NCI-H226 (cell line): ENCODE measurements around the gene PRDM16.

Source experiments
- DNase-seq: peaks from one replicate; pipeline ENCODE4 v3.0.0-alpha.2; 2015

PRDM16 gene

GRCh38 chr1:3429766-3430165, 360.8 kb downstream of the PRDM16 start:
- DNase-seq: no peak

- no peak for DNase-seq
These were observed 361.4 kb downstream of the PRDM16 start for GRCh38 chr1:3430406-3430805.

DNA sequence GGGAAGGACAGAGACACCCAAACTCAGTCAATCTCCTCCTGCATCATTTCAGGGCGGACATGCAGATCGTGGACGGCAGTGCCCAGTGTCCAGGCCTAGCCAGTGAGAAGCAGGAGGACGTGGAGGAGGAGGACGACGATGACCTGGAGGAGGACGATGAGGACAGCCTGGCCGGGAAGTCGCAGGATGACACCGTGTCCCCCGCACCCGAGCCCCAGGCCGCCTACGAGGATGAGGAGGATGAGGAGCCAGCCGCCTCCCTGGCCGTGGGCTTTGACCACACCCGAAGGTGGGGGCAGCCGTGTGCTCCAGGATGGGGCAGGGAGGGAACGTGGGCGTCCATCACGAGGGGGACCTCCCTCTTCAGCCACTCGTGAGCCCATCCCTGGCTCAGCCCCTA, 361.8 kb downstream of the PRDM16 start:
- DNase-seq: no peak

DNA sequence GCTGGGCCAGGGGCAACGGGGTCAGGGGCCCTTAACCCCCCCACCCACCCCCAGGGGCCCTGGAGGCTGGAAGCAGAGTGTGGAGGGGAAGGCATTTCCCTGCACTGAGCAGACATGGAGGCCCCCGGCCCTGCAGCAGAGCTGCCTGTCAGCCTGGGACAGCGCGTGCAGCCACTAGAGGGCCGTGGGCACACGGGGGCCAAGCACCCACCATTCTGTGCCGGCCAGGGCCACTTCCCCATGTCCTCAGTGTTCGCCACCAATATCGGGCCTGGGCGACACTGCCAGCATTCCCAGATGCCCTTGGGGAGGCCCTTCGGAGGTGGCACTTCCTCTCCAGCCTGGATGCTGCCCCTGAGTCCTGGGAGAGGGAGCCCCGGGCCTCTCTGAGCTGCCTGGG, 362.3 kb downstream of the PRDM16 start:
- no peak for DNase-seq

- no peak for DNase-seq
These were observed 362.7 kb downstream of the PRDM16 start for GRCh38 chr1:3431686-3432085.

DNA sequence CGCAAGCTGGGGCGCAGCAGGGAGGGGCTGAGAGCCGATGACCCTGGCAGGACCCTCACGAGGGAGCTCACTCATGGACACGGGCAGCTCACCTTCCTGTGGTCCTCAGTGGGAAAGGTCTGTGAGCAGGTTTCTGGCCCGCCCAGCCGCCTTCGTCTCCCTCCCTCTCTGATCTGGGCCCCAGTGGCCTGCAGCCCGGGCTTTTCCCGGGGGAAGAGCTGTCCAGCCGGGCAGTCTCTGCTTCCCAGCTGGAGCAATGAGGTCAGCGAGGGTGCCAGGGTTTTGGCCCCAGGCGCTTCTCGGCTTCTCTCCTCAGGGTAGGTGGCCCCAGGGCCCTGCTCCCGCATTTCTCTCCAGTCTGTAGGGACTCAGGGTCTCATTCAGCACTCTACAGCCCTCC, 363.3 kb downstream of the PRDM16 start:
- DNase-seq: no peak

DNA sequence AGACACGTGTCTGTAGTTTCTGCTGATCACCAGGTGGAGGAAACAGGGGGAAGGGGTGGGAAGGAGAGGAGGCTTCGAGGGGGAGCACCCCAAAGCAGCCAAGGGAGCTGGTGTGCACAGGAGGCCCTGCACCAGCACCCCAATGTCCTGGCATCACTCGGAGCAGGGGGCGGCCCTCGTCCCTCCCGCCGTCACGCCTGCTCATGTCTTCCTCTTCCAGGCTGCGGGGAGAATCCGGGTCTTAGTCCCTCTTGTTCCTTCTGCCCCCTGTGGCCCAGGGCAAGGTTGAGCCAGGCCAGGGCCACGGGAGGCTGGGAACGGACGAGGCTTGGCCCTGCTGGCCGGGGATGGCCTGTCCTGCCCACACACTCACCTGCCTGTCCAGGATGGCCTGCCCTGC, 364.1 kb downstream of the PRDM16 start:
- no peak for DNase-seq

DNA sequence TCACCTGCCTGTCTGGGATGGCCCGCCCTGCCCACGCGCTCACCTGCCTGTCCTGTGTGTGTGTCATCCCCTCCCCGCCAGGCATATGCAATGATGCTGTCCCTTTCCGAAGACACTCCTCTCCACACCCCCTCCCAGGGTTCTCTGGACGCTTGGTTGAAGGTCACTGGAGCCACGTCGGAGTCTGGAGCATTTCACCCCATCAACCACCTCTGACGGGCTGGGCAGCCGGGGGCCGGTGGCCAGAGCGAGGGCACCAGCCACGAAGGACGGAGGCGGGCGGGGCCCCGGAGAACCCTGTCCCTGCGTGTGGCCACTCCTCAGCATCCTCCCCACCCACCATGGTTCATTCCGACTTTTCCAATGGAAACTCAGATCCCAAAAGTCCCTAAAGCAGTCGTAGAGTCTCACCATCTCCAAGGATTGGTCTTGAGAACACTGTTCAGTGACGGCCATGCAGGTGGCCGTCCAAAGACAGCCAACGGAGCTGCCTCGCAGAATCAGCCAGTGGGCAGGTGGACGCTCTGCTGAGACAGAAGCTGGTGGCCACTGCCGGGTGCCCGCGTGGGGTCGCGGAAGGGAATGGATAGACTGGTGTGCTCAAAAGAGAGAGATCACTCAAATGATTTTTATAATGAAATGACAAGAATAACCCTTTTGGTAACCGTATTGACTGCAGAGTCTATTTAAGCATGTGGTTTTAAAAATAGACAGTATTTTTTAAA, 364.8 kb downstream of the PRDM16 start:
- DNase-seq: no peak

- DNase-seq: no peak
These were observed 365.6 kb downstream of the PRDM16 start for GRCh38 chr1:3434406-3435110.

DNA sequence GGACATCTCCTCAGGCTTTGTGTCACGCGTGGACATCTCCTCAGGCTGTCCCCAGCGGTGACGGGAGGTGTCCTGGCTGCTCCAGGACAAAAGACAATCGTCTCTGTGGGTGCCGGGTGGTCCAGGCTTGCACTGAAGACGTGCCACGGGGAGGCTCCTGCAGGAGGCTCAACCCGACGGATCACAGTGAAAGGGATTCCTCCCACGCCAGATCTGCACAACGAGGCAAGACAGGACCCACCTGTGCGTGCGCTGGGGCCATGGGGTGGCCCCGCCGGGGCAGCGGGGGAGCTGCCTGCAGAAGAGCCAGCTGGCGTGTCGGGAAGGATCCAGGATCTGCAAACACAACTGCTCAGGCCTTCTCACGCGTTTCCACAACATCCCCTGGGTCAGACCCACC, 366.7 kb downstream of the PRDM16 start:
- DNase-seq: no peak

GRCh38 chr1:3436451-3436850, 367.4 kb downstream of the PRDM16 start:
- no peak for DNase-seq

- no peak for DNase-seq
These were observed 367.9 kb downstream of the PRDM16 start for GRCh38 chr1:3436901-3437300.

GRCh38 chr1:3438661-3439180, 369.7 kb downstream of the PRDM16 start:
- DNase-seq: no peak

DNA sequence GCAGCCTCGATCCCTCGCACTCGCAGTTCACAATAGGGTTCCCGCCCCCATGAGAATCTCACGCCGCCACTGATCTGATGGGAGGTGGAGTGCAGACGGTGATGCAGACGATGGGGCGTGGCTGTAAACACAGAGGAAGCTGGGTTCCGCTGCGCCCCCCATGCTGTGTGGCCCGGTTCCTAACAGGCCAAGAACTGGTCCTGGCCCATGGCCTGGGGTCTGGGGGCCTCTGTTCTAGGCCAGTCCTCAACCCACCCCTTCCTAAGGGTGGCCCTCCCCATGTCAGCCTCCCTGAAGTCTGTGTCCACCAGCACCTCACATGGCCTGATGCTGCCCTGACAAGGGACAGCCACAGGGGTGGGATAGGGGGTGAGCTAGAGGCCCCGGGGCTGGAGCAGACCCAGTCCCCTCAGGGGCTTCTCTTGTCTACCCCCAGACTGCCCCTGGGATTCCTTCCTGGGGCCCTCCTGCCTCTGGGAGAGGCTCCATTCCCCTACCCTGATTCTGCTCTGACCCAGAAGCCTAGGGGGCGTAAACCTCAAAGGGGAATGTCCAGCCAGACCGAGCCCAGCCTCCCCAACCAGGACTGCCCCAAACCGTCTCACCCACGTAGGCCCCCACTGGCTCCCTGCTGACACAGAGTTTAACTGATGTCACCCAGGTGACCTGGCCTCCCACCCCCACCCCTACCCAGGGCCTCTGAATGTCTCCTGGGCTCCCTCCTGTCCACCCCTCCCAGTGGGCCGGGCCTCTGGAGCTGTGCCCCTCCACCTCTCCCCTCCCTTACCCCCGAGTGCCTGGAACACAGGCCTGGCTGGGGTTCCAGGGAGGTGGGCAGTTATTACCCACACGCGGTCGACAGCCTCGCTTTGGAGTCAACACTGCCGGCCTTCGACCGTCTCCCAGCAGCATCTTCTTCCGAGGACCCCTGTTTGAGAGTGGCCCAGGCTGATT, 370.6 kb downstream of the PRDM16 start:
- no peak for DNase-seq

DNA sequence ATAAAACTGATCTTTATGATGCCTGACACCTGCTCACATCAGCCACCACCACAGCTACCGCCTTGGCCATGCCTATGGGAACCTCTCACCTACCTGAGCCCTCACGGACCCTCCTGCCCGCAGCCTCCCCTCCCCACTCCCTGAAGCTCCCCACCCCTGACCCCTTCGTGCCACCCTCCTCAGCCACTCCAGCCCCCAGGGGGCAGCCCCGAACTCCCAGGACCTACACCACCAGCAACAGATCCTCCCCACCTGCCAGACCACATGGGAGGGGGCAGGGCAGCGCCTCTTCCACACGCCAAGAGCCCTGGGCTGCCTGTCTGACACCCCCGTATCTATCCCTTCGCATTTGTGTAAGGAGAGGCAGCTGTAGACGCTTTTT, 371.3 kb downstream of the PRDM16 start:
- no peak for DNase-seq

- no peak for DNase-seq
These were observed 371.9 kb downstream of the PRDM16 start for GRCh38 chr1:3440711-3441409.

DNA sequence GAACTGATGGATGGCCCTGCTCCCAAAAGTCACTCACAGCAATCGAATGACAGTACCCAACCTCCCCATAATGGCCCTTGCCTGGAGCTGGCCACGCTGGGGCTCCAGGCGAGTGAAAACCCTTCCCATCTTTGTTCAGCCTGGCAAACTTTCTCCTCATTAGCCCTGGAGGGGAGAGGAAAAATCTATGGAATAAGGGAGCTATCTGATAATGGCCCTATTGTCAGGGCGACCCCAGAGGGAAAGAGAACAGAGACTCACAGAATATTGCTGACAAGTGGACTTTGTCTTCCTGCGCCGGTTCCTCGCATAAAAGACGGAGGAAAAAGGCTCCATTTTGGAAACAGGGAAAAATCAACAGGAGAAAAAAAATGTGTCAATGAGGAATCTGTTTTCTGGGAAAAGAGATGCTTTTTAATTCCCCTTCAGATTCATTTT, 372.4 kb downstream of the PRDM16 start:
- DNase-seq: no peak

- DNase-seq: no peak
These were observed 372.9 kb downstream of the PRDM16 start for GRCh38 chr1:3441880-3442279.

DNA sequence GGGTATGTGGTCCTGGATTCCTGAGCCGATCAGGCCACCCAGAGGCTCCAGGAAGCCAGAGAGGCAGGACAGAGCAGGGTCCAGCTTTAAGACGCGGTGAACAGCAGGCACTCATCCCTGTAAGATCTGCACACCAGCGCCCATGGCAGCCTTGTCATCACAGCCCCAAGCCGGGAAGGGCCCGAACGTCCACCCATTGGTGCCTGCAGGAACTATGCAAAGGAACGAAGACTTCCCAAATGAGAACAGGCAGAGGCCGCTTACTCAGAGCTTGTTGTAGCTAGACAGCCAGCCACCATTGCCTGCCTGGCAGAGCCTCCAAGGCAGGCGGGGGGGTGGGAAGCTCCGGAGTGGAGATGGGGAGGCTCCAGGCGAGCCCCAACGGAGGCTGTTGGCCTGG, 373.3 kb downstream of the PRDM16 start:
- no peak for DNase-seq

DNA sequence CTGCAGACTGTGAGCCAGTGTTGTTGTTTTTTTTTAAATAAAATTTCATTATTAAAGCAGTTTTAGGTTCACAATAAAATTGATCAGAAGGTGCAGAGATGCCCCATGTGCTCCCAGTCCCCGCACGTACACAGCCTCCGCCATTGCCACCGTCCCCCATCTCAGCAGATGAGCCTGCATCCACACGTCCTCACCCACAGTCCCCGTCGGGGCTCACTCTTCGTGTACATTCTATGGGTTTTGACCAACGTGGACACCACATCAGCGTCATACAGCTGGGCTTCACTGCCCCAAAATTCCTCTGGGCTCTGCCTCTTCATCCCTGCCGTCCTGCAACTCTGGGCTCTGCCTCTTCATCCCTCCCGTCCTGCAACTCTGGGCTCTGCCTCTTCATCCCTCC, 373.9 kb downstream of the PRDM16 start:
- no peak for DNase-seq

DNA sequence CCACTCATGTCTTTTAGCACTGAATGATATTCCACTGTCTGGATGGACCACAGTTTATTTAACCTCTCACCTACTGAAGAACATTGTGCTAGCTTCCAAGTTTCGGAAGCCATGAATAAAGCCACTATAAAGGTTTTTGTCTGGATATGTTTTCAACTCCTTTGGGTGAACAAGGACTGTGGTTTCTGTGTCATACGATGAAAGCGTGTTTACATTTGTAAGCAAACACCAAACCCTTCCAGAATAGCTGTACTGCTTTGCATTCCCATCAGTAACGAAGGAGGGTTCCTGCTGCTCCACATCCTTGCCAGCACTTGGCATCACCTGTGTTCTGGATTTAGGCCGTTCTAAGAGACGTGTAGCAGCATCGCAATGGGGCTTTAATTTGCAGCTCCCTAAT, 374.8 kb downstream of the PRDM16 start:
- DNase-seq: no peak

- DNase-seq: no peak
These were observed 375.3 kb downstream of the PRDM16 start for GRCh38 chr1:3444298-3444697.

- no peak for DNase-seq
These were observed 375.7 kb downstream of the PRDM16 start for GRCh38 chr1:3444736-3445135.
